OCI-LY3 (cell line): ENCODE data around the gene STOML2.

ENCODE experiments used
- CTCF ChIP-seq: fragments of 200-600, 300-600 bp; sonication (generic); IDR thresholded peaks from 2 replicates; pipeline ENCODE4 v1.5.1; 2014; ENCODE audit warnings: antibody characterized with exemption, low read length, low read depth
- EZH2phosphoT487 ChIP-seq: fragments of 200-600 bp; shearing (Covaris generic); IDR thresholded peaks from 2 replicates; pipeline ENCODE4 v1.6.1; 2018; ENCODE audit warnings: antibody characterized with exemption, mixed run types, low read depth

- TF ChIP-seq CTCF = no peak
- TF ChIP-seq EZH2phosphoT487 = no peak
These were observed 26.1 kb downstream of the STOML2 start for GRCh38 chr9:35076848-35077247.
